Mucosa of descending colon (tissue), 3 donors: ENCODE data around the gene ARMH3. TPM values are rescaled to one million over a fixed set of nuclear protein-coding genes. Genes with fewer than 3 reads are reported as not detected.

Experiments used
- ATAC-seq: fragments of 200-7000 bp; cut with Tn5 transposase; one replicate; pipeline ENCODE4 v1.9.1; 2020; ENCODE audit warnings: mild to moderate bottlenecking, moderate library complexity
- DNase-seq, 3 donors: peaks; one replicate each; pipeline ENCODE4 v3.0.0-alpha.2; 2020
- H3K36me3 ChIP-seq: fragments of 200-600 bp; one replicate; pipeline ENCODE4 v1.8.0; 2021; ENCODE audit warnings: low read depth, mild to moderate bottlenecking
- H3K4me1 ChIP-seq: fragments of 200-600 bp; one replicate; pipeline ENCODE4 v1.8.0; 2021; ENCODE audit warnings: low read depth, mild to moderate bottlenecking
- H3K4me3 ChIP-seq: fragments of 200-600 bp; one replicate; pipeline ENCODE4 v1.8.0; 2021; ENCODE audit warnings: mild to moderate bottlenecking
- H3K9me3 ChIP-seq: fragments of 200-600 bp; one replicate; pipeline ENCODE4 v1.8.0; 2021; ENCODE audit warnings: mild to moderate bottlenecking
- CTCF ChIP-seq: fragments of 200-600 bp; IDR thresholded peaks from one replicate; pipeline ENCODE4 v1.8.0; 2022; ENCODE audit warnings: antibody characterized with exemption, mild to moderate bottlenecking
- intact Hi-C, 2 donors: fragments of 100-400 bp; cut with DNase I in 1 of 2; cut with micrococcal nuclease in 1 of 2; formaldehyde crosslinking; loops; one replicate each; pipeline versions ENCODE4 v1.11.0 to v1.11.1; 2022; cut with DNase I, micrococcal nuclease
- total RNA-seq, 3 donors: library from RNA; stranded (reverse); fragmentation: NEBNext Ultra II Directional in 2 of 3; extraction: Animal tissue kit (Norgen Biotek cat#: 25700) in 2 of 3; gene quantifications; one replicate each; pipeline versions ENCODE4 v1.2.1 to v1.2.4, GENCODE V29; 2021 to 2023
- donor health status: DM: no; HTN: no; CAD: no; lungs with moderate emphysema.
- donor health status: DM: no; HTN: no; CAD: no.
- donor health status: DM: no; HTN: yes; CAD: no.

Gene ARMH3
- total RNA-seq, 3 donors from 2014 or later: 25.8 to 45.6 (median 28.1) TPM

DNA sequence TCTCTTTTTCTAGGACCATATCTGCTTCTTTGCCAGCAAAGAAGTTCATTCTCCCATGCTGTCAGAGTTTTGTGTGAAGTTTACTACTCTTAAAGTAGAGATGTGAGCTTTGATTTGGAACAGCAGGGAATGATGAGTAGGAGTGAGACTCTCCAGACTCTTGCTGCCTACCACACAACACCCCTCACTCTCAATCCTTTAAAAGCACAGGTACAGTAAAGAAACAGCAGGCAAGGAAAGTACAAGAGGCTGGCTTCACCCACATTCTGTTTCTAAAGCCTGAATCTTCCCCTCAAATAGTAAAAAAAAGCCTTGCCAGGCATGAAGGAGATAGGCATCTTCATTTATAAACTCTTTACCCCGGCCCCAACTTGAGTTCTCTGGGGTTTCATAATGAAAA, 97.3 kb downstream of the ARMH3 start:
- intact Hi-C loops: no loop called here
- Histone ChIP-seq H3K4me1 (no peaks in the 10 kb centered on the region), H3K4me3 (no peak overlapping the region), H3K36me3 (no peaks in the 10 kb centered on the region), H3K9me3 (no peaks in the 10 kb centered on the region)
- no peak for TF ChIP-seq CTCF
- DNase-seq (no peak), ATAC-seq (no peak)

DNA sequence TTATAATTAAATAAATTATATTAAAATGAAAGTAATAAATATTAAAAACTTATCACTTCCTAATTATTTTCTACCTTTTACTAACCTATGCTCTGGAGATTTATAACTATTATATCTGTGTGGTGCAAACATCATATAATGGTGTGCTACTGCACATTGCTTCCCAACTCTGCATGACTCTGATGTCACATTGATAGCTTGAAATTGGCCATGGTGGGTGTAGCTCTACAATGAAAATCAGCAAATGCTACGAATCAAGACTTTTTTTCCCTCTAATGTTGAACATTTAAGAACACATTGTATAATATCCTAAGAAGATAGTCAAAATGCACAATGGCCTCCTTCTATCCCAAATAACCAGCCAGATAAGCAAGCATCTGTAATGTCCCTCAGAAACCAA, 99.1 kb downstream of the ARMH3 start:
- Histone ChIP-seq H3K36me3 (no peaks in the 10 kb centered on the region), H3K4me1 (no peaks in the 10 kb centered on the region), H3K4me3 (no peak overlapping the region), H3K9me3 (no peaks in the 10 kb centered on the region)
- no peak for DNase-seq
- intact Hi-C loops: no loop called here
- no peak for ATAC-seq
- no peak for TF ChIP-seq CTCF

GRCh38 chr10:101956117-101956516, 99.9 kb downstream of the ARMH3 start:
- DNase-seq (no peak), ATAC-seq (no peak)
- Histone ChIP-seq H3K4me1 (no peaks in the 10 kb centered on the region), H3K9me3 (no peaks in the 10 kb centered on the region), H3K36me3 (no peaks in the 10 kb centered on the region), H3K4me3 (no peak overlapping the region)
- intact Hi-C loops: no loop called here
- no peak for TF ChIP-seq CTCF

DNA sequence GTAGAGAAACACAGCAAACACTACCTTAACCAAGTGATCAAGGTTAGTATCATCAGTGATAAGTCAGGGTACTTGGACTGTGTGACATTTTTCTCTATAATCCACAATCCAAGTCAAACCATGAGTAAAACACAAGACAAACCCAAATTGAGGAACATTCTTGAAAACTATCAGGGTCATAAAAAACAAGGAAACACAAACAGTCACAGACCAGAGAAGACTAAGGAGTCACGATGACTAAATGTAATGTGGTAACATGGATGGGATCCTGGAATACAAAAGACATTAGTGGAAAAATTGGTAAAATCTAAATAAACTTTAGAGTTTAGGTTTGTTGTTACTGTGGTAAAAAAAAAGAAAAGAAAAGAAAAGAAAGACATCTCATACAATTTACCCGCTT, 103.8 kb downstream of the ARMH3 start:
- no peak for TF ChIP-seq CTCF

DNA sequence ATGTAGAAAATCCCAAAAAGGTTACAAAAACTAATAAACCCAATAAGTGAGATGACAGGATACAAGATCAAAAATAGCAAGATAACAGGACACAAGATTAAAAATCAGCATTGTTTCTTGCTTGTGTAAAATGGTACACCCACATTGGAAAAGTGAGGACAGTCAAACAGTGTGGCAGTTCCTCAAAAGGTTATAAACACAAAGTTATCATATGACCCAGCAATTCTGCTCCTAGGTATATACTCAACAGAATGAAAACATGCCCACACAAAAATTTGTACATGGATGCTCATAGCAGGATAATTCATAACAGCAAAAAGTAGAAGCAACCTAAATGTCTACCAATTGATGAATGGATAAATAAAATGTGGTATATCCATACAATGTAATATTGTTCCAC, 105.8 kb downstream of the ARMH3 start:
- TF ChIP-seq CTCF: no peak
- Histone ChIP-seq H3K9me3 (peaks cover 6% of the 10 kb centered on the region), H3K36me3 (no peaks in the 10 kb centered on the region), H3K4me1 (no peaks in the 10 kb centered on the region), H3K4me3 (no peak overlapping the region)
- DNase-seq (no peak), ATAC-seq (no peak)
- intact Hi-C loops: no loop called here

More for the DNA sequence above, 103.8 kb downstream of the ARMH3 start:
- DNase-seq (no peak), ATAC-seq (no peak)
- intact Hi-C loops: no loop called here
- Histone ChIP-seq H3K9me3 (peaks cover 6% of the 10 kb centered on the region), H3K4me3 (no peak overlapping the region), H3K36me3 (no peaks in the 10 kb centered on the region), H3K4me1 (no peaks in the 10 kb centered on the region)

DNA sequence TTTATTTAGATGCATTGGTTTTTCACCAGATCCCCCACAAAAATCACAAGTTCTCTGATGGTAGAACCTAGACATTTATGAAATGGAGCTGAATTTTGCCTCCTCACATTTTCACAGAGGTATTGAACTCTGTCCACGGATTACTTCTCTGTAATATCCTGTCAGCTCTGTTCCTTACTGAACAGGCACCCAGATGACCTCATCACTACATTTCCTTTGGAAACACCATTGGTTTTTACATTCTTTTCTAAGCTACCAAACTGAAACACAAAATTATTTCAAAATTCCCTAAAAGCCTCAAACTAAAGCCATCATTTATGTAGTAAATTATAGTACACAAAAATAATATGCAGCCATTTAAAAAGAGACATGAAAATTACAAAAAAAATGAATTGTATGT, 114.1 kb downstream of the ARMH3 start:
- no peak for TF ChIP-seq CTCF
- intact Hi-C loops: no loop called here
- Histone ChIP-seq H3K36me3 (no peaks in the 10 kb centered on the region), H3K4me3 (no peak overlapping the region), H3K9me3 (no peaks in the 10 kb centered on the region), H3K4me1 (no peaks in the 10 kb centered on the region)
- ATAC-seq: no peak
- DNase-seq: no peak
